AG09309 (cell line): ENCODE data around the gene ELANE.

Source experiments
- DNase-seq: peaks from one replicate; pipeline ENCODE4 v3.0.0-alpha.2; 2010; ENCODE audit warnings: low read depth
- H3K4me3 ChIP-seq: 2 replicates; pipeline ENCODE4 v1.5.1; 2011; ENCODE audit warnings: mild to moderate bottlenecking, low read depth, low read length, moderate library complexity; ENCODE audit not compliant: control insufficient read depth
- CTCF ChIP-seq: IDR thresholded peaks from 2 replicates; pipeline ENCODE4 v1.5.1; 2011; ENCODE audit warnings: mild to moderate bottlenecking, low read depth, low read length, inconsistent platforms; ENCODE audit not compliant: insufficient read depth, control insufficient read depth; ENCODE audit errors: missing control alignments

The ELANE gene

GRCh38 chr19:821825-822503, 30.1 kb upstream of the ELANE start, which contains the start of gene PLPPR3:
Gene PLPPR3 (minus strand): TSS chr19:821955. CDS start chr19:821559, 396 bp downstream.
- peak within 1 kb of the TSS; percentile 28 for H3K4me3 ChIP-seq
- no peak for DNase-seq
- TF ChIP-seq CTCF = no peak

GRCh38 chr19:823565-824121, 28.5 kb upstream of the ELANE start:
- no peak overlapping the region for H3K4me3 ChIP-seq
- no peak for TF ChIP-seq CTCF
- no peak for DNase-seq

- H3K4me3 ChIP-seq = no peak overlapping the region
- no peak for TF ChIP-seq CTCF
- DNase-seq = no peak
Observed at GRCh38 chr19:824885-825284, 27.2 kb upstream of the ELANE start.

GRCh38 chr19:825897-826644, 26.0 kb upstream of the ELANE start:
- DNase-seq = no peak
- TF ChIP-seq CTCF = no peak
- no peak overlapping the region for H3K4me3 ChIP-seq

- TF ChIP-seq CTCF = no peak
- no peak for DNase-seq
- H3K4me3 ChIP-seq = no peak overlapping the region
Observed at GRCh38 chr19:827314-827709, 24.8 kb upstream of the ELANE start.

- no peak within 1 kb of the TSS for H3K4me3 ChIP-seq
- no peak for TF ChIP-seq CTCF
- DNase-seq = no peak
Observed at GRCh38 chr19:827710-828321, 24.3 kb upstream of the ELANE start, which contains the start of gene AZU1. Gene AZU1 (plus strand): TSS chr19:827837. CDS start chr19:827847, 10 bp downstream.
